ENCODE results near the gene CKS2.

GRCh38 chr9:89345476-89345875, 34.5 kb downstream of the CKS2 start:
- TF ChIP-seq BHLHE40 (IDR thresholded peaks at IDR 0.05; ENCODE audit: borderline replicate concordance) (no peak), SUZ12 (IDR thresholded peaks at IDR 0.05) (no peak), HDGF (IDR thresholded peaks at IDR 0.05; ENCODE audit: borderline replicate concordance) (no peak), ELF4 (IDR thresholded peaks at IDR 0.05) (no peak), SP1 (IDR thresholded peaks at IDR 0.05) (no peak)
- TF ChIP-seq, protein P1, sequence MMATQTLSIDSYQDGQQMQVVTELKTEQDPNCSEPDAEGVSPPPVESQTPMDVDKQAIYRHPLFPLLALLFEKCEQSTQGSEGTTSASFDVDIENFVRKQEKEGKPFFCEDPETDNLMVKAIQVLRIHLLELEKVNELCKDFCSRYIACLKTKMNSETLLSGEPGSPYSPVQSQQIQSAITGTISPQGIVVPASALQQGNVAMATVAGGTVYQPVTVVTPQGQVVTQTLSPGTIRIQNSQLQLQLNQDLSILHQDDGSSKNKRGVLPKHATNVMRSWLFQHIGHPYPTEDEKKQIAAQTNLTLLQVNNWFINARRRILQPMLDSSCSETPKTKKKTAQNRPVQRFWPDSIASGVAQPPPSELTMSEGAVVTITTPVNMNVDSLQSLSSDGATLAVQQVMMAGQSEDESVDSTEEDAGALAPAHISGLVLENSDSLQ (IDR thresholded peaks at IDR 0.05), result no peak

Measured in HEK293T (cell line).